Hematopoietic multipotent progenitor cell treated with erythropoietin and hydrocortisone succinate and interleukin-3 and kit ligand, for 8 days (in vitro differentiated cells): Measurements from ENCODE around the gene ACAP1.
"Not testable (repeated sequence)": the region's sequence is repeated elsewhere in the genome, so short reads cannot be mapped to it uniquely, and the experiment has no call there.

Experiments used
- DNase-seq: peaks from one replicate; pipeline ENCODE4 v3.0.0-alpha.2; 2015

The ACAP1 gene

DNA sequence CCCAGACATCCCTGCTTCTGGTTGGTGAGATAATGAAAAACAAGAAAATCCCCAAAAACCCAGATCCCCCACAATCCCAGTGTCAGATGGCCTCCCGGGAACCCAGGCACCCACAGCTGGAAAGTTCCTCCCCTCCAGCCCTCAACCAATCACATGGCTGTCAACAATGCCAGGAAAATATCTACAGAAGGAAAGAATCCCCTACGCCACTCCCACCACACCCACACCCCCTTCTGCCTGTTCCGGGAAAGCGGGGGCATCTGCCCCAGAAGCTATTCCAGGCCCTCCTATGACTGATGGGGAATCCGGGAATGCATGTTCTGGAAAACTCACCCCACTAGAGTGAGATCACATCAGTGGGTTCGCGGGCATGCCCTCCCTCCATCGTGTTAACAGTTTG is 20.4 kb downstream of the ACAP1 start:
- DNase-seq: no peak

GRCh38 chr17:7357381-7357780 is 21.1 kb downstream of the ACAP1 start:
- DNase-seq: no peak

GRCh38 chr17:7361906-7362305 is 25.6 kb downstream of the ACAP1 start:
- no peak for DNase-seq

GRCh38 chr17:7363311-7363710 is 27.0 kb downstream of the ACAP1 start:
- no peak for DNase-seq

GRCh38 chr17:7365963-7366362 is 29.6 kb downstream of the ACAP1 start:
- not testable (repeated sequence) for DNase-seq

DNA sequence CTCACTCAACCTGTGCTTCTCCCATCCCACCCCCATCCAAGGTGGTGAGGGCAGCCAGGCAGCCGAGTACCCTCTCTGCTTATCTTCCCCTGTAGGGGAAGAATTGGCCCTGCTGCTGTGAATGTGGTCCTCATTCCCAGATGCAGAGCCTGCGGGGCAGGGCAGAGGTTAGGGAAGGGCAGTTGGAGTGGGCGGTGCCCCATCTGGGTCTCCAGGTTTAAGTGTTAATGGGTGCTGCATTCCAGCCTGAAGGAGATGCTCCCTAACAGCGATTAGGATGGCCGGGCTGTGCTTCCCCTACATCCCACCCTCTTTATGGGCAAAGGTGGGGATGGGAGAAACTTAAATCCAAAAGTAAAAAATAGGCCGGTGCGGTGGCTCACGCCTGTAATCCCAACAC is 30.8 kb downstream of the ACAP1 start:
- DNase-seq: no peak

GRCh38 chr17:7367918-7368598 is 31.7 kb downstream of the ACAP1 start:
- DNase-seq: no peak

DNA sequence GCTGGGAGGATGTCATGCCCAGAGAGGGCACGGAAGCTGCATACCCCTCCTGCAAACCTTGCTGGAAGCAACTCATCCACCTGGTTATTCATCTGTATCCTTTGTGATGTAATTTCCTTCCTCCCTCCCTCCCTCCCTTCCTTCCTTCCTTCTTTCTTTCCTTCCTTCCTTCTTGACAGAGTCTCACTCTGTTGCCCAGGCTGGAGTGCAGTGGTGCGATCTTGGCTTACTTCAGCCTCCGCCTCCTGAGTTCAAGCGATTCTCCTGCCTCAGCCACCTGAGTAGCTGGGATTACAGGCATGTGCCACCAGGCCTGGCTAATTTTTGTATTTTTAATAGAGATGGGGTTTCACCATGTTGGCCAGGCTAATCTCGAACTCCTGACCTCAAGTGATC is 32.3 kb downstream of the ACAP1 start:
- DNase-seq: not testable (repeated sequence)

DNA sequence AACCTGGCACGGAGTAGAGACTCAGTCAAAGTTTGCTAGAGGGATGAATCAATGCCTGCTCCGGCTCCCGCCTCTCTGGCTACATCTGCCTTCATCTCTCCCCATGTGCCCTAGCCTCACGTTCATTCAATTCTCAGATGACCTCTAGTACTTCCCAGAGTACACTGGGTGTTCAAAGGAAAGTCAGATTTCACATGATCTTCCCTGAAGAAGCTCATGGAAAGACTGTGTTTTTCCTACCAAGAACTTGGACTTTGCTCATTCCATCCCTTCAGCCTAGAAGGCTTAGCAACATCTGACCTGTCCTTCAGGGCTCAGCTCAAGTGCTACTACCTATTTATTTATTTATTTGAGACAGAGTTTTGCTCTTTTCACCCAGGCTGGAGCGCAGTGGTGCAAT is 33.5 kb downstream of the ACAP1 start:
- no peak for DNase-seq

GRCh38 chr17:7370853-7371252 is 34.5 kb downstream of the ACAP1 start:
- DNase-seq: no peak

DNA sequence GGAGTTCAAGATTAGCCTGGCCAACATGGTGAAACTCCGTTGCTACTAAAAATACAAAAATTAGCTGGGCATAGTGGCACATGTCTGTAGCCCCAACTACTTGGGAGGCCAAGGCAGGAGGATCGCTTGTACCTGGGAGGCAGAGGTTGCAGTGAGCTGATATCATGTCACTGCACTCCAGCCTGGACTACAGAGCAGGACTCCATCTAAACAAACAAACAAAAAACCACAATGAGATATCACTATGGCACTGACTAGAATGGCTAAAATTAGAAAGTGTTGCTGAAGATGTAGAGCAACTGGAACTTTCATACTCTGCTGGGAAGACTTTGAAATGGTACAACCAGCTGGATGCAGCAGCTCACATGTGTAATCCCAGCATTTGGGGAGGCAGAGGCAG is 38.0 kb downstream of the ACAP1 start:
- DNase-seq: no peak

DNA sequence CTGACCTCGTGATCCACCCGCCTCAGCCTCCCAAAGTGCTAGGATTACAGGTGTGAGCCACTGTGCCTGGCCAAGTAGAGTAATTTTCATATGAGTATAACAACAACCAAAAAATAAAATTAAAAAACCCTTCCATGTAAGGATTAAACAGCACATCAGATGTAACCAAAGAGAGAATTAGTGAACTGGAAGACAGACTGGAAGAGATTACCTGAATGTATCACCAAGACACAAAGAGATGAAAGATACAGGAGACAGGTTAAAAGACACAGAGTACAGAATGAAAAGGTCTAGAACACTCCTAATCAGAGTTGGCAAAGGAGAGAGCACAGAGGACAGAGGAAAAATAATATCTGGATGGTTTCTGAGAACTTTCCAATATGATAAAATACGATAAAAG is 42.8 kb downstream of the ACAP1 start:
- no peak for DNase-seq

DNA sequence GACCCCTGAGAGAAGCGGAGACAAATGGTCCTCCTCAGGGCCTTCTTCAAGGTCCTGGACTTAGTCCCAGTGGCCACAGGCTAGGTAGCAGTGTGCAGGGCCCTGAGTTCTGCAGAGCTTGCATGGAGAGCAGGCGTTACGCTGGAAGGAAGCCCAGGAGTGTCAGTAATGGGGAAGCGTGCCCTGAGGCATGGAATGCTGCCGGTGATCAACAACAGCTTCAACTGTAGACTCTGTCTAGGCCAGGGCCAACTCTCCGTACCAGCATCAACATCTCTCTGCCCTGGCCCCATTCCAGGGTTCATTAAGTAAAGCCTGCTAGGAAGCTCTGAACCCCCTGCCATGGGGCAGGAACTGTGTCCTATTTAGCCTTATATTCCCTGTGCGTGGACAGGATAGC is 44.0 kb downstream of the ACAP1 start:
- no peak for DNase-seq

DNA sequence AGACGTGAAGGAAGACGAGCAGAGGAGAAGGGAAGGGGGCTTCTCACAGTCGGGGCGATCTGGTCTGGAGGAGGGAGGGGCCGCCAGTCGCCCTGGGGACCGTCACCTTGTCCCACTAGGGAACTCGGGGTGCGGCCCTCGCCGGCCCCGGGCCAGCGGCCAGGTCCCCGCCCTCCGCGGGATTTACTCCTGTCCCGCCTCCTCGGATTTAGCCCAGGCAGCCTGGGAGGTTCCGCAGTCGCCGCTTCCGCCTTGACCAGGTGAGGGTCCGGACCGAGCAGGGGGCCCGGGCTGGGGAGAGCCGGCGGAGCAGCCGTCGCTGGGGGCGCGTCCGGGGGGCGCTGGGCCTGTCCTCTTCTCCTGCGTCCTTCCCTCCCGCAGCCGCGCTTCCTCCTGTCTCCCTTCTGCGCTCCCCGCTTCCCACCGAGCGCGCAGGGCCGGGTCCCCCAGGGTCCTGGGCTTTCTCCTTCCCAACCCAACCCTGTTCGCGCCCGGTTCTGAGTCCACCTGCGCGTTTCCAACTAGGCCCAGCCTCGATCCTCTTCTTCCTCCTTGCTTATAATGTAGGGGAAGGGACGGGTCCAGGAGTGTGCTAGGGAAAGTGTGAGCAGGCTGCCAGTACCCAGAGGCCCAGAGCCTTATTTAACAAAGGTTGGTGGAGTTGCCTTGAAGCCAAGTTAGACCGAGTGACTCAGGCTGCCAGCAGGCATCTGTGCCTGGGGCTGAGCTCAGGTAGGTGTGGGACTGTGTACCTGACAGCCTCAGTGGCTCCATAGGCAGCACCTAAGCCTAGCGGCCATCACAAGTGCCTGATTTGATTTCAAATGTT is 44.7 kb downstream of the ACAP1 start, which contains the start of gene TNK1:
Gene TNK1 (plus strand): TSS at position 235 of the 829 bp plus-strand sequence. CDS start 1,838 bp downstream, outside the sequence.
- no peak for DNase-seq

- DNase-seq: no peak
These were observed 46.6 kb downstream of the ACAP1 start for GRCh38 chr17:7382901-7383300.

- DNase-seq: no peak
These were observed 47.0 kb downstream of the ACAP1 start for GRCh38 chr17:7383371-7383741.

DNA sequence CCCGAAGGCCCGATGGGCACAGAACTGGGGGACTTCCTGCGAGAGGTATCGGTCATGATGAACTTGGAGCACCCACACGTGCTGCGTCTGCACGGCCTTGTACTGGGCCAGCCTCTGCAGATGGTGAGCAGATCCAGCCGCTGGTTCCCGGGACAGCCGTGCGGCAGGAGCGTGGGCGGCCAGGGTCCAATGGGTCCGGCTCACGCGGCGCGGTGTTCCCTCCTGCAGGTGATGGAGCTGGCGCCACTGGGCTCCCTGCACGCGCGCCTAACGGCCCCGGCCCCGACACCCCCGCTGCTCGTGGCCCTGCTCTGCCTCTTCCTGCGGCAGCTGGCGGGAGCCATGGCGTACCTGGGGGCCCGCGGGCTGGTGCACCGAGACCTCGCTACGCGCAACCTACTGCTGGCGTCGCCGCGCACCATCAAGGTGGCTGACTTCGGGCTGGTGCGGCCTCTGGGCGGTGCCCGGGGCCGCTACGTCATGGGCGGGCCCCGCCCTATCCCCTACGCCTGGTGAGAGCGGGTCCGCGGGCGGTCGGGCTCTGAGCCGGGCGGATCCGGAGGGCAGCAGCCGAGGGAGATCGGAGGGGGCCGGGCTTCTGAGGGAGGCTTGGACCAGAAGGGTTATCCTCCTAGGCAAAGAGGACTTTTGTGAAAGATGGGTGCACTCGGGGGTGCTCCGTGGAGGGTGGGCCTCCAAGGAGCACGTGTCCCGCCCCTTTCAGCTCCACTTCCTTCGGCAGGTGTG is 47.6 kb downstream of the ACAP1 start:
- DNase-seq: peak; percentile 25

- no peak for DNase-seq
These were observed 48.3 kb downstream of the ACAP1 start for GRCh38 chr17:7384489-7385081.

DNA sequence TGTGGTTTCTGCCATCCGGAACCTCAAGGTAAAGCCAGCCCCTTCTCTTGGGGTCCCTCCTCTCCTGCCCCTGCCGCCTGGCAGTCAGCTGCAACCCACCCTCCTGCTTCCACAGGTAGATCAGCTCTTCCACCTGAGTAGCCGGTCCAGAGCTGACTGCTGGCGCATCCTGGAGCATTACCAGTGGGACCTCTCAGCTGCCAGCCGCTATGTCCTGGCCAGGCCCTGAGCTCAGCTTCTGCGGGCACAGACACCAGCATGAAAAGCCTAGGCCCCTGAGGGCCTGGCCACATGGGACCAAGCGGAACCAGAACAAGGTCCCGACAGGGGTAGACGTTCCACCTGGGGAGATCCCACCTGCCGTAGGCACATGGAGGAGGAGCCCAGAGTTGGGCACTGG is 52.5 kb downstream of the ACAP1 start:
- no peak for DNase-seq

DNA sequence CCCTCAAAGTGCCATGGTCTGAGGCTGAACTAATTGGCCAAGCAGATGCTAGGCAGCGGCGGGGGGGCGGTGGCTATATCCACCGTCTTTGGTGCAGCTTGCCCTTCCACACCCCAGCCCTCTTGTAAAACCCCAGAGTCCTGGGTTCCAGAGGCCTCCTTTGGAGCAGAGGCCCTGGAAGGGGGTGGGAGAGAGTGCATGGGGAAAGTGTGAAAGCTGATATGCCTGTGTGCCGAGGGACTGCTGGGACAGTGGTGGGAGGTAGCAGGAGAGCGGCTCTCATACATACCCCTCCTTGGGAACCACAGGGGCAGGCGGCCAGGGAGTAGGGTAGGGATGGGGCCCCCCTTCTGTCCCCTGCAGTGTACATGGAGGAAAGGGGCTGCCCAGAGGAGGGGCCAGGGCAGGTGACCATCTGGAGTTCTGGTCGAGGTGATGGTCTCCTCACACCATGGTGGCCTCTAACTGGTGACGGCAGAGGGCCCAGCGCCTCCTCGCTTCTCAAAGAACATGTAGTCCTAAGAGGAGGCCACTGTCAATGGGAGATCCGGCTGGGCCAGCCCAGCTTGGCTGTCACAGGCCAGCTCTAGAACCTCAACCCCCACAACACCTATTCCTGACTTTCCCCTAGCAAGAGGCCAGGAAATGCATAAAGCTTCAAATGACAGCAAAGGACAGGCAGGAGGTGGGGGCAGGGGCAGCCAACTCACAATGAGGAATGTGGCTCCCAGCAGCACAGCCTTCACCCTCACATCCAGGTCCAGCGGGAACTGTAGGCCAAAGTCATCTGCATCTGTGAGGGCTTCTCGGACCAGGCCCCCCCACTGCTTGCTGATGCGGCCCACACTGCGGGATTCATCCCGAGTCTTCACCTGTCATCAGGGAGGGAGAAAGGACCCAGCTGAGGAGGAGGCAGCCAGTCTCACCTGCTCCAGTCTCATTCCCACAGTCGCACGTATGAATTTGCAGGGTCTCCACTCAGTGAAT is 53.9 kb downstream of the ACAP1 start:
- DNase-seq: no peak

DNA sequence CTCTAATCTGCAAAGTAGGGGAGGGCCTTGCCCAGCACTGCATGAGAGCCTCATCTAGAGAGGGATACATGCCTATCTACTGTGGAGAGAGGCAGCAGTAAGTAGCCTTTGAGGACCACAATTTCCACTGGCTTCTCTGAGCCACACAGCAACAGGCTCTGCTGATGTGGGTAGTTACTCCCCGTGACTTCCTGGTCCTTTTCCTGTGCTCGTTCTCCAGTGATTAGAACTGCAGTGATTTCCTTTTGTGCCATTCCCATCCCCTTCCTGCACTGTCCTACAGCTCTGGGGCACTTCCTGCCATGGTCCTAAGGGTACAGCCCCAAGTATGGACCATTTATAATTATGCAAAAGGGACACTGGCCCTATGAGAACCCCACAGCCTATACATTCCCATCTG is 55.0 kb downstream of the ACAP1 start:
- no peak for DNase-seq
